Activated CD4-positive, alpha-beta memory T cell treated with anti-CD3 and anti-CD28 coated beads, Interleukin-2, amount 10 ng/mL, durations not matched to agents 7 days and 5 days (primary cell): Measurements from ENCODE around the gene NHEJ1. TPM values are rescaled to one million over a fixed set of nuclear protein-coding genes. Genes with fewer than 3 reads are reported as not detected.

ENCODE experiments used
- CTCF ChIA-PET: fragments of 350-600 bp; sonication (Branson Sonifier 250); formaldehyde crosslinking; loops from one replicate; lab custom pipeline; 2021; ENCODE audit warnings: antibody characterized with exemption, inconsistent platforms; lab: Charles Lee
- POLR2A ChIA-PET: fragments of 350-600 bp; sonication (Branson Sonifier 250); formaldehyde crosslinking; loops from one replicate; lab custom pipeline; 2021; ENCODE audit warnings: antibody characterized with exemption; lab: Charles Lee
- DNase-seq: peaks from one replicate; pipeline ENCODE4 v3.0.0-alpha.2; 2020
- H3K27ac Mint-ChIP-seq: one replicate; pipeline ENCODE4 v1.8.0; 2021; ENCODE audit warnings: mild to moderate bottlenecking, mixed read lengths
- H3K27me3 Mint-ChIP-seq: one replicate; pipeline ENCODE4 v1.8.0; 2021; ENCODE audit warnings: mixed read lengths
- H3K36me3 Mint-ChIP-seq: one replicate; pipeline ENCODE4 v1.8.0; 2021; ENCODE audit warnings: low read depth, mixed read lengths
- H3K4me1 Mint-ChIP-seq: one replicate; pipeline ENCODE4 v1.8.0; 2021; ENCODE audit warnings: mixed read lengths
- H3K4me3 Mint-ChIP-seq: one replicate; pipeline ENCODE4 v1.8.0; 2021; ENCODE audit warnings: mild to moderate bottlenecking, mixed read lengths
- H3K9me3 Mint-ChIP-seq: one replicate; pipeline ENCODE4 v1.8.0; 2021; ENCODE audit warnings: mixed read lengths
- total RNA-seq, 2 experiments: library from RNA; stranded (reverse); gene quantifications; one replicate each; pipeline ENCODE4 v1.2.3, GENCODE V29; 2021

NHEJ1 gene
- total RNA-seq, 2 experiments from 2014 or later = 12.0 to 12.2 TPM

DNA sequence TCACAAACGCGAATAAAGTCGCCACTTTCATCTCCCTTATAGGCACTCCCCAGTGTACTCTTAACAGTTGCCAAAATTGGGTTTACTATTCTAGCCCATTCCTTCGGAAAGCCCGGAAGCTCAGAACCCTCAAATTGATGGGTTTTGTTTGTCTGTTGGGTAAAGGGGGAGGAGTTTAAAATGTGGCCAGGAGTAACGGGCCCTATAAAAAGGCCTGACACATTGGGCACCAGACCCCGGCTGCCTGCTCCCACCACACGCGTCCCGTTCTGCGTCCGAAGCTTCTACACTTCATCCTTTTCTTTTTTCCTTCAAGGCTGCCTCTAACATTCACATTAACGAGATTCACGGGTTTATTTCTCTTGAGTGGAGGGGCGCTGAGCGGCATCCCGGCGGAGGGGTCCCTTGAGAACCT lies 837 bp downstream of the NHEJ1 start:
- Mint-ChIP-seq H3K36me3 (peaks cover 9% of the 10 kb centered on the region), H3K9me3 (no peaks in the 10 kb centered on the region), H3K27me3 (no peaks in the 10 kb centered on the region), H3K27ac (peak overlapping the region; percentile 86), H3K4me1 (peaks cover 20% of the 10 kb centered on the region), H3K4me3 (peak overlapping the region; percentile 88)
- CTCF ChIA-PET = interaction anchor here (0.7 to 9.4 kb wide), 29 partner anchors 9 to 449 kb away, joined by 3 to 122 read pairs (median 5); partner anchors contain the start of genes ANKZF1, CNPPD1, DNAJB2 and GLB1L
- DNase-seq = no peak
- POLR2A ChIA-PET = interaction anchor here (1.1 to 5.0 kb wide), 12 partner anchors 11 to 135 kb away, joined by 3 to 26 read pairs (median 6); partner anchors contain the start of genes CNPPD1, DNAJB2, TUBA4A and TUBA4B

GRCh38 chr2:219158586-219158985 lies 2.0 kb downstream of the NHEJ1 start:
- ChIA-PET POLR2A (interaction anchor here (1.0 to 5.0 kb wide), 9 partner anchors 18 to 136 kb away, joined by 3 to 26 read pairs (median 4); partner anchors contain the start of genes ANKZF1, ATG9A, CNPPD1 and DNAJB2), CTCF (interaction anchor here (0.5 to 9.4 kb wide), 19 partner anchors 8 to 306 kb away, joined by 3 to 122 read pairs (median 5); partner anchors contain the start of genes CNPPD1, DNAJB2, TUBA4B and ZFAND2B)
- peaks cover 20% of the 10 kb centered on the region for H3K4me1 Mint-ChIP-seq
- peaks cover 9% of the 10 kb centered on the region for H3K36me3 Mint-ChIP-seq
- H3K9me3 Mint-ChIP-seq = no peaks in the 10 kb centered on the region
- no peaks in the 10 kb centered on the region for H3K27me3 Mint-ChIP-seq
- no peak overlapping the region for H3K27ac Mint-ChIP-seq
- no peak overlapping the region for H3K4me3 Mint-ChIP-seq
- DNase-seq = no peak

GRCh38 chr2:219158025-219158424 lies 2.6 kb downstream of the NHEJ1 start:
- Mint-ChIP-seq H3K27ac (no peak overlapping the region), H3K4me3 (no peak overlapping the region), H3K27me3 (no peaks in the 10 kb centered on the region), H3K9me3 (no peaks in the 10 kb centered on the region), H3K36me3 (peaks cover 12% of the 10 kb centered on the region), H3K4me1 (peaks cover 20% of the 10 kb centered on the region)
- POLR2A ChIA-PET = interaction anchor here (1.0 to 5.0 kb wide), 5 partner anchors 19 to 137 kb away, joined by 3 to 26 read pairs (median 15); partner anchors contain the start of genes ANKZF1, ATG9A, CNPPD1 and DNAJB2
- CTCF ChIA-PET = interaction anchor here (0.7 to 9.4 kb wide), 10 partner anchors 48 to 178 kb away, joined by 3 to 122 read pairs (median 15); partner anchors contain the start of genes DNAJB2 and ZFAND2B
- DNase-seq = no peak

GRCh38 chr2:219157396-219157795 lies 3.2 kb downstream of the NHEJ1 start:
- H3K27me3 Mint-ChIP-seq = no peaks in the 10 kb centered on the region
- no peak for DNase-seq
- CTCF ChIA-PET = interaction anchor here (0.6 to 9.4 kb wide), 14 partner anchors 24 to 231 kb away, joined by 3 to 122 read pairs (median 4); partner anchors contain the start of genes ANKZF1, ATG9A and DNAJB2
- POLR2A ChIA-PET = interaction anchor here (3.7 kb wide), 1 partner anchor 96 kb away, joined by 22 read pairs; the partner anchor contains the start of genes TUBA4A and TUBA4B
- no peak overlapping the region for H3K27ac Mint-ChIP-seq
- H3K4me3 Mint-ChIP-seq = no peak overlapping the region
- H3K4me1 Mint-ChIP-seq = peaks cover 20% of the 10 kb centered on the region
- H3K36me3 Mint-ChIP-seq = peaks cover 12% of the 10 kb centered on the region
- H3K9me3 Mint-ChIP-seq = no peaks in the 10 kb centered on the region

DNA sequence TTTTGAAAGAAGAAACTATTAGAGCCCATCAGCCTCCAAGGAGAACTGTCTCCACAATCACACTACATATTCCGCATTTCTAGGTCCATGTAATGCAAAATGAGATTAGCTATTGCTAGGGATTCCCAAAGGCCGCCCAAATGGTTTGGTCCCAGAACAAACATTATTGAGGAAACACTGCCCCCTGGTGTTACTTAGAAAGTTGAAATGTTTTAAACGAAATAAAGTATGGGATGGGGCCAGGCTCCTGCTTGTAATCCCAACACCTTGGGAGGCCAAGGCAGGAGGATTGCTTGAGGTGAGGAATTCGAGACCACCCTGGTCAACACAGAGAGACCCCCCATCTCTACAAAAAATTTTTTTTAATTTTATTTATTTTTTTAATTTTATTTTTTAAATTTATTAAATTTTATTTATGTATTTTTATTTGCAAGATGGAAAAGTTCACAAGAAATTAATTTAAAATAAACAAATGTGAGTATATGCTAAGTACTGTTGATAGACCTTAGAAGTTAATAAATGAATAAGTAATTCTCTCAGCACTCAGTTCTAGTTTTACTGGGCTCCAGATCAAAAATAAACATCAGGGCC lies 5.5 kb downstream of the NHEJ1 start:
- Mint-ChIP-seq H3K36me3 (peaks cover 16% of the 10 kb centered on the region), H3K9me3 (no peaks in the 10 kb centered on the region), H3K27ac (no peak overlapping the region), H3K4me3 (no peak overlapping the region), H3K27me3 (no peaks in the 10 kb centered on the region), H3K4me1 (peaks cover 9% of the 10 kb centered on the region)
- POLR2A ChIA-PET = interaction anchor here (1.1 kb wide), 1 partner anchor 21 kb away, joined by 3 read pairs; the partner anchor contains the start of gene CNPPD1
- CTCF ChIA-PET = interaction anchor here (0.5 to 9.4 kb wide), 34 partner anchors 10 to 279 kb away, joined by 3 to 122 read pairs (median 4); partner anchors contain the start of genes CFAP65, IHH and ZFAND2B
- DNase-seq = peak; percentile 27

DNA sequence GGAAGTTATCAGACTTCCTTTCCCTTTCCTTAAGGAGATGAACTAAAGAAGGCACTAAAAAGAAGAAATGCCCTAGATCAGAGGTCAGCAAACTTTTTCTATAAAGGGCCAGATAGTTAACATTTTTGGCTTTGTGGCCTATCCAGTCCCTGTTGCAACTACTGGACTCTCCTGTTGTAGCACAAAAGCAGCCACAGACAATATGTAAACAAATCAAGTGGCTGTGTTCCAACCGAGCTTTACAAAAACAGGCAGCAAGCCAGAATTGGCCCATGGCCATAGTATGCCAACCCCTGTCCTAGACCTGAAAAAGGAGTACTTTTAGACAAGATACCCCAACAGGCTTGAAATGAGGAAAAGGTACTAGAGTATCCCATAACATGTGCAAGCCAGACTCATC lies 10.9 kb downstream of the NHEJ1 start:
- ChIA-PET POLR2A (interaction anchor here (1.3 kb wide), 1 partner anchor 10 kb away, joined by 3 read pairs; no protein-coding TSS in a partner anchor), CTCF (interaction anchor here (0.7 to 1.4 kb wide), 5 partner anchors 10 to 491 kb away, joined by 3 to 5 read pairs (median 3); partner anchors contain the start of genes BCS1L and ZNF142)
- no peak overlapping the region for H3K4me3 Mint-ChIP-seq
- H3K9me3 Mint-ChIP-seq = no peaks in the 10 kb centered on the region
- H3K27me3 Mint-ChIP-seq = no peaks in the 10 kb centered on the region
- no peaks in the 10 kb centered on the region for H3K4me1 Mint-ChIP-seq
- no peak overlapping the region for H3K27ac Mint-ChIP-seq
- no peak for DNase-seq
- H3K36me3 Mint-ChIP-seq = peaks cover 16% of the 10 kb centered on the region

DNA sequence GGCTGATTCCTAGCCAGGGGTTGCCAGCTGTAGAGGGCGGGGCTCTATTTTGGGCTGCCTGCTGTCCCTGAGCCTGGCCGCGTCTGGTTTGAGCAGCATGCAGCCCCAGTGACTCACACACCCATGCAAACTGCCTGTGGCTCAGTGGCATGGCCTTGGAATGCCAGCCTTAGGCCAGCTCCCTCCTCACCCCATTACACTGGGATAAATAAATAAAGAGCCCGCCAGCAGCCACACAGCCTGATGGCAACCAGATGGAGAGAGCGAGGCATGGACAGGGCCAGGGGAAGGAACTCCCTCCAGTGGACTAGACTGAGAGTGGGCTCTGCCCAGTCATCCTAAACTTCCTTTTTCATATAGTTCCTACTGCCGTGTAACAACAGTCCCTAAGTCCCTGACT lies 18.3 kb downstream of the NHEJ1 start:
- peaks cover 27% of the 10 kb centered on the region for H3K36me3 Mint-ChIP-seq
- H3K4me3 Mint-ChIP-seq = no peak overlapping the region
- H3K4me1 Mint-ChIP-seq = no peaks in the 10 kb centered on the region
- H3K27me3 Mint-ChIP-seq = no peaks in the 10 kb centered on the region
- no peak for DNase-seq
- no peak overlapping the region for H3K27ac Mint-ChIP-seq
- ChIA-PET POLR2A (no interaction called here), CTCF (no interaction called here)
- no peaks in the 10 kb centered on the region for H3K9me3 Mint-ChIP-seq

DNA sequence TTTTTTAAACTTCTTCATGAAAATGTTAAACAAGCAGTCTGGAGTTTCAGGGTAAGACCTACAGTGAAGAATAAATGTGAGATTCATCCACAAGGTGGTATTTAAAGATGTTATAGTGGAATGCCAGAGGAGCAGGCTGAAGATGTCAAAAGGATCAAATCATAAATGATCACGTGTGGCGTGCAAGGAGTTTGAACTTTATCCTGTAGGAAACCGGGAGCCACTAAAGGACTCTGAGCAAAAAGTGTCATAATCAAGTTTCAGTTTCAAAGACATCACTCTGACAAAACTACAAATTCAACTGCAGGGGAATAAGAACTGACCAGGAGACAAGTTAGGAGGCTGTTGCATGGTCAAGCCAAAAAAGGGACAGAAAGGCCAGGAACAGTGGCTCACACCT lies 19.9 kb downstream of the NHEJ1 start:
- no peaks in the 10 kb centered on the region for H3K4me1 Mint-ChIP-seq
- no peak overlapping the region for H3K27ac Mint-ChIP-seq
- H3K36me3 Mint-ChIP-seq = peaks cover 19% of the 10 kb centered on the region
- CTCF ChIA-PET = interaction anchor here (0.6 to 1.5 kb wide), 2 partner anchors 14 to 70 kb away, joined by 3 to 4 read pairs; no protein-coding TSS in a partner anchor
- DNase-seq = no peak
- POLR2A ChIA-PET = no interaction called here
- no peaks in the 10 kb centered on the region for H3K27me3 Mint-ChIP-seq
- no peak overlapping the region for H3K4me3 Mint-ChIP-seq
- H3K9me3 Mint-ChIP-seq = no peaks in the 10 kb centered on the region

DNA sequence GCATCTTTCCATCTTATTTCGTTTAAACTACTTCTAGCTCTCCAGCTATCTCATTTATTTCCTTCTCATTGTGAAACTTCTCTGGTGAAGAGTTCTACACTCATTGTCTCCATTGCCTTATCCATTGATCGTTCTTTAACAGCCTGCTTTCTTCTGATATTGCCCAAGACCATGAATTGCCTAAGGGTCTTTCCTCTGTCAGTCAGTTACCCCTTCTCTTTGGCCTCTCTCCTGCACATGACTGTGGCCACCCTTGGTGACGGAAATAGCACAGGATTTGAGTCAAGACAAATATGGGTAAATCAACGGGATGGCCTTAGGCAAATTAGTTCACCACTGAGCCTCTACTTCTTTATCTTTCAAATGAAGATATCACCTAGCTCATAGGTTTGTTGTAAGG lies 26.6 kb downstream of the NHEJ1 start:
- H3K9me3 Mint-ChIP-seq = no peaks in the 10 kb centered on the region
- no peaks in the 10 kb centered on the region for H3K27me3 Mint-ChIP-seq
- H3K27ac Mint-ChIP-seq = no peak overlapping the region
- DNase-seq = no peak
- ChIA-PET POLR2A (no interaction called here), CTCF (interaction anchor here (1.0 to 1.8 kb wide), 2 partner anchors 14 to 76 kb away, joined by 3 to 7 read pairs; no protein-coding TSS in a partner anchor)
- no peaks in the 10 kb centered on the region for H3K36me3 Mint-ChIP-seq
- H3K4me3 Mint-ChIP-seq = no peak overlapping the region
- peaks cover 4% of the 10 kb centered on the region for H3K4me1 Mint-ChIP-seq

- Mint-ChIP-seq H3K27me3 (no peaks in the 10 kb centered on the region), H3K36me3 (no peaks in the 10 kb centered on the region), H3K4me3 (no peak overlapping the region), H3K27ac (no peak overlapping the region), H3K9me3 (no peaks in the 10 kb centered on the region), H3K4me1 (peaks cover 4% of the 10 kb centered on the region)
- DNase-seq = no peak
- POLR2A ChIA-PET = no interaction called here
- CTCF ChIA-PET = interaction anchor here (0.8 to 1.7 kb wide), 4 partner anchors 12 to 103 kb away, joined by 3 to 5 read pairs (median 3); no protein-coding TSS in a partner anchor
Observed at GRCh38 chr2:219131744-219132143, 28.9 kb downstream of the NHEJ1 start.

GRCh38 chr2:219131327-219131726 lies 29.3 kb downstream of the NHEJ1 start:
- peaks cover 4% of the 10 kb centered on the region for H3K4me1 Mint-ChIP-seq
- H3K4me3 Mint-ChIP-seq = no peak overlapping the region
- no peaks in the 10 kb centered on the region for H3K9me3 Mint-ChIP-seq
- POLR2A ChIA-PET = no interaction called here
- DNase-seq = no peak
- H3K36me3 Mint-ChIP-seq = no peaks in the 10 kb centered on the region
- no peak overlapping the region for H3K27ac Mint-ChIP-seq
- H3K27me3 Mint-ChIP-seq = no peaks in the 10 kb centered on the region
- CTCF ChIA-PET = interaction anchor here (0.8 to 1.7 kb wide), 3 partner anchors 12 to 27 kb away, joined by 3 to 5 read pairs (median 3); no protein-coding TSS in a partner anchor

GRCh38 chr2:219129589-219129988 lies 31.0 kb downstream of the NHEJ1 start:
- no peak for DNase-seq
- no peaks in the 10 kb centered on the region for H3K27me3 Mint-ChIP-seq
- CTCF ChIA-PET = interaction anchor here (1.4 to 2.7 kb wide), 3 partner anchors 25 to 103 kb away, joined by 3 to 8 read pairs (median 3); no protein-coding TSS in a partner anchor
- no peaks in the 10 kb centered on the region for H3K9me3 Mint-ChIP-seq
- peaks cover 4% of the 10 kb centered on the region for H3K4me1 Mint-ChIP-seq
- POLR2A ChIA-PET = no interaction called here
- H3K27ac Mint-ChIP-seq = no peak overlapping the region
- no peaks in the 10 kb centered on the region for H3K36me3 Mint-ChIP-seq
- no peak overlapping the region for H3K4me3 Mint-ChIP-seq
